HG03558 (cell line): ENCODE results near the gene PPFIBP2.
"Not testable (repeated sequence)": the region's sequence is repeated elsewhere in the genome, so short reads cannot be mapped to it uniquely, and the experiment has no call there.

Source experiments
- ATAC-seq: cut with Tn5 transposase; IDR thresholded peaks from one replicate; pipeline ENCODE4 v1.9.1; 2021; ENCODE audit warnings: moderate number of reproducible peaks; ENCODE audit not compliant: unreplicated experiment; ENCODE audit errors: extremely low read depth

PPFIBP2 gene

DNA sequence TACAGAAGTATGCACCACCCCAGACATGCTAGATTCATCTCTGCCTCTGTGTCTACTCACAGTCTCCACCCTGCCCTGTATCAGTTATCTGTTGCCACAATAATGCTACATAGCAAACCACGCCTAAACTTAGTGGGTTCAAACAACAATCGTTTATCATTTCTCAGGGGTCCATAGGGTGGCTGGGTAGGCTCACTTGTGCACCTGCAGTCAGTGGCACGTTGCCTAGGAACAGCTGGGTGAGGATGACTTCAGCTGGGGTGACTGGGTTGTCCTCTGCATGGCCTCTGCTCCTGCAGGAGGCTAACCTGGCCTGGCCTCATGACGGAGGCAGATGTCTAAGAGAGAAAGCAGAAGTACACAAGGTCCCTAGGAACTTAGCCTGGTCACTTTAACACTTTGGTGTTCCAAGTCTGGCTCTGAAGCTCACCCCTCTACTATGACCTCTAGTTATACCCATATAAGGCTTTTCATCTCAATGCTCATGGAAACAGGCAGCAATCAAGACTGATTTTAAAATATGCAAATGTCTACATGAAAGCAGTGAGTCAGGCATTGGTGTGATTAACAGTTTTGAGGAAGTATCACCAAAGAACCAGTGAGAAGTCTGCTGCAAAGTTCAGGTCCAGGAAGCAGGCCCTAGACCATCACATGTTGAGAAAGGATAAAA lies 17.8 kb upstream of the PPFIBP2 start:
- peak; percentile 75 for ATAC-seq

DNA sequence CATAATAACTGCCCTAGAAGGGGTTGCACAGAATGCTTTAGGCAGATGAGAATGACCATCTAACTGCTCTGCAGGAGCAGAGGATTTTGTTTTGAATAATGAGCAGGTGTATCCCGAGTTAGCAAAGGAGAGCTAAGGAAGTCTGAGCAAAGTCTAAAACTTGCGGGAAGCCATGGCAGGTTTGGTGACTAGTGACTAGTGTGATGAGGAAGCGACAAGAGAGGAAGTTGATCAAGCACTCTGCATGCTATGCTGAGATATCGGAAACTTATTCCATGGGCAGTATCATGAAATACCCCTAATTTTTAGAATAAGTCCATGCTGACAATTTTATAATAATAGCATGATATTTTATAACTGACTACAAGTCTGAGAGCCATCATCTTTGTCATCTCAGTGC lies 15.6 kb upstream of the PPFIBP2 start:
- ATAC-seq: no peak

DNA sequence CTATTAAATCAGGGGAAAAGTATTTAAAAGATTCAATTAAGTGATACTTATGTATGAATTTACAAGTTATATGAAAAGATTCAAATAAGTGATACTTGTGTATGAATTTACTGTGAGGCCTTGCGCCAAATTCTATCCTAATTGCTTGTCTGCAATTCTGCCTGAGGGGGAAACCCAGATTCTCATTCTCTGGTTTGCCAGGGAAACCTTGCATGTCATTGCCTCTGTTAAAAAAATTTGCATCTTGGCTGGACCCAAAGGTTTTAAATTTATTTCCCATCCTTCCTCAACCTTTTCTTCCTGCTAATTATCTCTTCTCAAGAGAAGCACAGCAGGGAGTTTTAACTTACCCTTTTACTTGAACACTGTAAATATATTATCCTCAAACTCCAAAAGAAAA lies 14.7 kb upstream of the PPFIBP2 start:
- ATAC-seq: no peak

DNA sequence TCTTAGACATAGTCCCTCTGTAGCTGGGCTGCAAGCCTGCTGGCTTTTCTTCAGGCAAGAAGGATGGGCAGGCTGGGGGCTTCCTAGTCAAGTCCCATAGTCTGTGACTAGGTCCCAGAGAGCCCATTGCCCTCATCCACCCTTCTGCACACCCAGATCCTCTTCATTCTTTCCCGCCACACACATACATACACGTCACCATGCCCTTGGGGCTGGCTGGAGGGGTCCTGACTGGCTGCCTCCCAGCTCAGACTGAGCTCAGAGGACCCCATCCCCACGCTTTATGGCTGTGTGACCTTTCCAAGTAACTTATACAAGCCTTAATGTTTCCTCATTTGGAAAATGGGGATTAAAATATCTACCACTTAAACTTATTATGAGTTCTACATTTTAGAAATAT lies 13.5 kb upstream of the PPFIBP2 start:
- no peak for ATAC-seq

DNA sequence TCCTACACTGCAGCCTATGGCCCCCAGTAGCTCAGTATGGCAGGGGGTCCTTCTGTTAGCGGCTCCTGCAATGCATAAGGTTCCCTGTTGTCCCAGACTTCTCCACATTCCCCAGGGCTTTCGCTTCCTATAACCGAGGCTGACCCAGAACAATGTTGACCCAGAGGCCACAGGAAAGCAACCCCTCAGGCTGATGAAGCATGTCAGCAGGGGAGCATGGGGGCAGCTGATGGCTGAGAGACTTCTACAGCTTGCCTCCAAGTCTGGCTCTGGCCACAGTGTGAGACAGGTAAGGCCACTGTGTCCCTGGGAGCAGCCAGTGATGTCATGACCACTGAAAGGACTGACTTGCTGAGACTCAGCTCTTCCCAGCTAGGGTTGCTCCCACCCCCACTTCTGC lies 12.5 kb upstream of the PPFIBP2 start:
- no peak for ATAC-seq

DNA sequence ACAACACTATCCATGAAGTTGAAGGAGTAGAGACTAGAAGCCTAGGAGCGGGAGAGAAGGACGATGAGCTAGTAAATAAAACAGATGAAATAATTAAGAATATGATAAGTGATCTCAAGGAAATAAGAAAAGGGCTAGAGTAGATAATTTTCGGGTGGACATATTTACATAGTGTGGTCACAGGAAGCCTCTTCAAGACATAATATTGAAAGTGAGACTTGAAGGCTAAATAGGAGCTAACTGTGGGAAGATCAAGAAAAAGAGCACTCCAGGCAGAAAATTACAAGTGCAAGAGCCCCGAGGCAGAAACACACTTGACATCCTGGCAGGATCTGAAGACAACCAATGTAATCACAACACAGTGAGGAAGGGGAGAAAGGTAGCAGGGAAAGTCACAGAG lies 11.9 kb upstream of the PPFIBP2 start:
- no peak for ATAC-seq

DNA sequence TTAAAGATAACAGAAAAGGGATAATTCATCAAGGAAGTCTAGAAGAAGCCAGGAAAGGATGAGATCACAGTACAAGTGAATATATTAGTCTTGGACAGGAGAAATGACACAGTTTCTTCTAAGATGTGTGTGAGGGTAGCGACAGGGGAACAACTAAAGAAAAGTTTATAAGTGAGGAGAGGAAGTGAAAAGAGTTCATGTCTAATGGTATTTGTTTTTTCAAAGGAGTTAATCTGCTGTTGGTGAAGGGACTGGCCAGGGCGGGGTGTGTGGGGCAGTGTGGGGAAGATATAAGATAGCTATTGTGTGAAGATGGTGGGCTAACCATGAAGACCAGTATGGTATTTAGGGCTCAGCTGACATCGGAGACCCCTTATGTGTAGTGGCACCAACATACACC lies 7.6 kb upstream of the PPFIBP2 start:
- ATAC-seq: no peak

DNA sequence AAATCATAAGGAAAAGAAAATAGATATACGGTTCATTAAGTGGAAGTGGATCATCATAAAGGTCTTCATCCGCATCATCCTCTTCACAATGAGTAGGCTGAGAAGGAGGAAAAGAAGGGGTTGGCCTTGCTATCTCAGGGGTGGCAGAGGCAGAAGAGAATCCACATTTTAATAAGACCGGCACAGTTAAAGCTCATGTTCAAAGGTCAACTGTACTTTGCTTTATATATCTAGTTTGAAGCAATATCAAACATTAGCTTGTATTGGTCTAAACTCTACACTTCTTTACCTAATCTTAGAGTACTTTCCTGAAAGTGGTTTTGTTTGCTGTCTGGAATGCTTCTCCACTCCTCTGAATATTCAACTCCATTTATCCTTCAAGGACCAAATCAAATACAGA lies 5.7 kb upstream of the PPFIBP2 start:
- no peak for ATAC-seq

DNA sequence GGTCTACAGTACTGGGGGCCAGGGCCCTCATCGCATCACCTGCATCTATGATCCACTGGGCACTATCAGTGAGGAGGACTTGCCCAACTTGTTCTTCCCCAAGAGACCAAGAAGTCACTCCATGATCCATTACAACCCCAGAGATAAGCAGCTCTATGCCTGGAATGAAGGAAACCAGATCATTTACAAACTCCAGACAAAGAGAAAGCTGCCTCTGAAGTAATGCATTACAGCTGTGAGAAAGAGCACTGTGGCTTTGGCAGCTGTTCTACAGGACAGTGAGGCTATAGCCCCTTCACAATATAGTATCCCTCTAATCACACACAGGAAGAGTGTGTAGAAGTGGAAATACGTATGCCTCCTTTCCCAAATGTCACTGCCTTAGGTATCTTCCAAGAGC lies 3.8 kb upstream of the PPFIBP2 start:
- no peak for ATAC-seq

DNA sequence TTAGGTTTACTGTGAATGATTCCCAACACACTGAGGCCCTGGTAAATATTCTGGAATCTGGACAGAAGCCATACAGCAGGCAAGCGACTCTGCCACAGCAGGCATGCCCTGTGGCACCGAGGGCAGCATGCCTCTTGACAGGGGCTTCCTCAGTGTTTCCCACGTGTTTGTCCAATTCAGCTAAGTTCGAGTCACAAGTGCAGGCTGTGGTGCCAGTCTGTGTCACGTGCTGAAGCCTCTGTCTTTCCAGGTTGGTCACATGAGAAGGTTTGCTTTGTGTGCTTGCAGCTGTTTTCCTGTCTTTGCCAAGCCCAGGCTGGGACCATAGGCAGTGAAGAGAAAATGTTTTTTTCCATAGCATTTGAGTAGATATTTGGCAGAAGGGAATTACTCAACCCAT lies 2.4 kb upstream of the PPFIBP2 start:
- ATAC-seq: no peak

DNA sequence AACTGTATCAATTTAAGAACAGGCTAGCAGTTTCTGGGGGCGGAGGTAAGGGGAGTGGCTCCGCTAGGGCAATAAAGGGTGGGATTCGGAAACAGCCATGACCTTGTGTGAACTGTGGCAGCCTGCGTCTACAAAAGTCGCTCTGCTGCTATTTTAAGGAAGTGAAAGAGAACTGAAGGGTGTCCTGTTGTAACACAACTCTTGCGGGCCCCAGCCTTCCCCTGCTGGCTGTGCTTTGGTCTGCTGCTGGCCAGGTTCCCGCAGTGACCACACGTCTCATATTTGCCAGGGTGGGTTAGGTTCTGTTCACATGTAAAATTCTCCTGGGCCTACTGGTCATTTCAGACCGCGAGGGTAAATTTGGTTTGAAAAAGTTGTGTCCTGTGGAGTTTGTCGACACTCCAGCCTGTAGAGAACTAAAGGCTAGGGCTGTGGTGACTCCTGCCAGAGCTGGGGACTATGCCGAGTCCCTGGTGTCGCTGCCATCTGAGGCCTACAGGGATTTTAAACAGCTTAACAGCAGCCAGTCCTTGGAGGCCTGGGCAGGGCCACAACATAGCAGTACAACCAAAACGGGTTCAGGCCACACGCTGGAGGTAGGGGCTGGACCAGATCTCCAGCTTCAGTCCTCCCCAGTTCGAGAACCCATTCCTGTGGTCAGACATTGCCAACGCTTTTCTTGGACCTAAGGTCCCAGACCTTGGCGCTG lies 1.1 kb upstream of the PPFIBP2 start:
- peak; percentile 52 for ATAC-seq

DNA sequence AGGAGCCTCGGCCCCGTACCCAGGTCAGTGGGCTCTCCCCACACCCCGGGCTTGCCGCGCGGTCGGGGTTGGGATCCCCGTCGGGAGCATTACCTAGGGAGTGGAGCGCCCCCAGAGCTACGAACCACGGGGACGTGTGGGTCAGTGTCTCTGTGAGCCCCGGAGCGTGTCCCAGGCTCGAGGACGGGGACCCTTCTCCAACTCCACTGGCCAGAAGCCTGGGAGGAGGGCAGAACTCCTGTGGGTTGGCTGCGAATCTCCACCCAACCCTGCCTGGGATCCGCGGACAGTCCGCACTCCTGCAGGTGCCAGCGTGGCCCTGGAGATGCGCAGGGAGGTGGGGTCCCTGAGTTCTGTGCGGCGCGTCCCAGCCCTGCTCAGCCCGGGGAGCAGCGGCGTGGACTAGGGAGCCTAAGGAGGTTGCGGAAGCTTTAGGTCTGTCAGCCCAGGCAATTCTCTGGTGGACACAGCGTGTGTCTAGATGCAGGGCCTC lies 346 bp downstream of the PPFIBP2 start:
- ATAC-seq: no peak

DNA sequence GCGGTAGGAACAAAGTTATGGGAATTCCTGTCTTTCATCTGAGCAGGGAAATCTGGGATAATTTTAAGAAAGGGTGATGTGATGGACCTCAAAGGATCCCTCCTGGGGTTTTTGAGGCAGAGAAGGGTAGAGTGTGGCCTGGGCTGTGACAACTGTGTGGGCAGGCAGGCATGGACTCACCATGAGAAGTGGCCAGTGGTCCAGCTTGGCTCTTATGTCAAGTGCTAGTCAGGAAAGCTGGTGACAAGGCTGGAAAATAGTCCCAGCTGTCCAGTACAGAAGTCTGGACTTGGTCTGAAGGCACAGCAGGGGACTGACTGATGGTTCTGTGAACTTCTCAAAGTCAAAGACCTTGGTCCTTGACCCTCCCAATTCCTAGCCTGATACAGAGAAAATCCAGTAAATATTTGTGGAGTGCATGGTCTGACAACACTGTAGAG lies 1.7 kb downstream of the PPFIBP2 start:
- ATAC-seq: no peak

DNA sequence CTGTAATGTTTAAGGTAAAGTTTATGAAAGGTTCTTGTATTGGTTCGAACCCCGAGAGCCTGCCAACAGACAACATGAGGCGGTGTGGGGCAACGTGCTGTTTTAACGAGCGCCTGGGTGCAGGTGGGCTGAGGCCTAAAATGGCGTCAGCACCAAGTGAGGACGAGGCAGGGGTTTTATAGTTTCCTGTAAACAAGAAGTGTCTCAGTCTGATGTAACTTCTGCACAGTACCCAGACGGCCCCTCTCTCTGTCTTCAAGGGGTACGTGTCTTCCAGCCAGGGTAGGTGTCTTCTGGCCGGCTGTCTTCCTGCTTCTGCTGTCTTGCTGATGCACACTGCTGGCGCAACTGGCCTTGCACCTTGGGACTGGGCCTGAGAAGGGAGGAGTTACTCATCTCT lies 2.7 kb downstream of the PPFIBP2 start:
- ATAC-seq: no peak

DNA sequence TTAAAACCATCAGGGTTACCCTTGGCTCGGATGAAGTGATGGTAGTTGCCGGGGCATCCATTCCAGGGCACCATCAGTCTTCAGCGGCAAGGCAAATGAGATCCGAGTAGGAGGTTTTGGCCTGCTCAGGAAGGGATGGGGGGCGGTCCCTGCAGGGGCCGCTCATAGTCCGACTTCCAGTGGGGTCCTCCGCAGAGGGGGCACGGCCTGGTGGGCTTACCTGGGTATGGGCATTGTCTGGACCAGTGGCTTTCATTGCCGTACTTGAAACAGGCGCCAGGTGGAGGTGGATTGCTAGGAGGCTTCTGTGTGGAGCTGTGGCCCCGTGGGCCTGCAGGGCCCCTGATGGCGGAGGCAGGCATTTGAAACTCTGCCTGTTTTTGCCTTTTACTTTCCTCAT lies 3.9 kb downstream of the PPFIBP2 start:
- not testable (repeated sequence) for ATAC-seq

DNA sequence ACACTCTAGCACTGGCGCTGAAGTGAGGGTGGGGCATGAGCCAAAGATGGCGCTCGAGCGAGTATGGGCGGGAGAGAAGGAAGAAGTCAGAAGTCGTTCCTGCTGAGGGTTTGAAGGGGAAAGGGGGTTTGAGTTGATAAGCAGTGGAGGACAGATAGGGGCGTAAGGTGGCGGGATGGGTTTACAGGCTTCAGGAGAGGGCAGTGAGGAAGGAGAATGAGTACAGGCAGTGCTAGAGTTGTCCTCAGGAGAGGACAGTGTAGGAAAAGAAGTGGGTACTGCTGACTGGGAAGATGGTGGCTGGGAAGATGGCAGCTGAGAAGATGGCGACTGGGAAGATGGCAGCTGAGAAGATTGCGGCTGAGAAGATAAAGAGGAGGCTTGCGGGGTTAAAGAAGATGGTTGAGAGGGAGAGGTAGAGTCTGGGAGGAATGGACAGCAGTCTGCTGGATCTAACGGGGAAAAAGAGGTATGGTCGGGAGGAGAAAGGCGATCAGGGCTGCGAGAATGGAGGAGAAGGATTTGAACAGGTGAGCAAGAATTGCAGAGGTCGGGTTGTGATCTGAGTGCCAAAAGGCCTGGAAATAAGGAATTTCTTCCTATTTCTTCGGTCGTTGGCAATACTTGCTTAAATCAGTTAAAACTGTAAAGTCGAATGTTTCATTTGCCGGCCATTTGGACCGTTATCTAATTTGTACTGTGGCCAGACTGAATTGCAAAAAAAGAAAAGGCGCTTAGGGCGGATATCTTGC lies 5.2 kb downstream of the PPFIBP2 start:
- no peak for ATAC-seq

DNA sequence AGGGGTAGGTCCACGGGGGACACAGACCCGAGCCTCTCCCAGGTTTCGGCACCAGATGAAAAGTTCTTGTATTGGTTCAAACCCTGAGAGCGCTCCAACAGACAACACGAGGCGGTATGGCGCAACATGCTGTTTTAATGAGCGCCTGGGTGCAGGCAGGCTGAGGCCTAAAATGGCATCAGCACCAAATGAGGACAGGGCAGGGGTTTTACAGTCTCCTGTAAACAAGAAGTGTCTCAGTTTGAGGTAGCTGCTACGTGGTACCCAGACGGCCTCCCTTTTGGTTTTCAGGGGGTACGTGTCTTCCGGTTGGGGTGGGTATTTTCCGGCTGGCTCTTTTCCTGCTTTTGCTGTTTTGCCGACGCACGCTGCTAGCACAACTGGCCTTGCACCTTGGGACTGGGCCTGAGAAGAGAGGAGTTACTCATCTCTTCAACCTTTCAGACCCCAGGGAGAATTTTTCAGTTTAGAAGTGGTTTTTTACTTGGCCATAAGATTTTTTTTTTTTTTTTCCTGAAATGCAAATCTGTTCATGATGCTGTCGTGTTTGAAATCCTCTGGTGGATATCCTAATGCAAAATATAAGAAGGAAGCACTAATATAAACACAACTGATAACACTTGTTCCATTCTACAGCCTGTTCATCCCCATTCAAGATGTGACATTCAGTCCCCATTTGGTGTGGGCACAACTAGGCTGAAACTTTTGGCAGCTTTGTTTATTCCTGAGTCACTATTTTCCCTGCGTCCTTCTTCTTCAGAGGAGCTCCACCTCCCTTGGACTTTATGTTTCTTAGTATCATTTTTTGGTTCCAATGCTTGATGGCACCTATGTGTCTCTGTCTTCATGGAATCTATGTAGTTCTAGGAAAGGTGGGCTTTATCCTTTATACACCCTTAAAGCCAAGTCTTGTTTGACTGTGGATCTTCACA lies 6.5 kb downstream of the PPFIBP2 start:
- peak; percentile 36 for ATAC-seq

DNA sequence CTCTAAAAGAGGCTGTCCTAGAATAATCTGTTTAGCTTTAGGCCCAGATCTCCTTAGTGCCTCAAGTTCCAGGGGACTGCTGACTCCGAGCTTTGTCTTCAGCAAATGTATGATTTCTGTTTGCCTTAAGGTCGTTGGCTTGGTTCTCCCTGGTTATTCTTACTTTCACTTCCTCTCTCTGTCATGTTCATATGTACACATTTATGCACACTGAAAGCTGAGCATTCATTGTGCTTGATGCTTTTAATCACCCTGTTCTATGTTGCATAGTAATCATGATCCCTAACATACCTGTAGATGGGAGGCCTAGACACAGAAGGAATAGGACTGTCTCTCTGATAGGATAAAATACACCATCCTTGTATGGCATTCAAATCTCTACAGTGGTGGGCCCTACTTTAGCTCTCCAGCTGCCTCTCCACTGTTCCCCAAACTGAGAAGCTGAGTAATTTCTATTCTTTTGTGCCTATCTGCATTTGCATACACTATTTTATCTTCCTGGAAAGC lies 7.2 kb downstream of the PPFIBP2 start:
- ATAC-seq: peak; percentile 53

DNA sequence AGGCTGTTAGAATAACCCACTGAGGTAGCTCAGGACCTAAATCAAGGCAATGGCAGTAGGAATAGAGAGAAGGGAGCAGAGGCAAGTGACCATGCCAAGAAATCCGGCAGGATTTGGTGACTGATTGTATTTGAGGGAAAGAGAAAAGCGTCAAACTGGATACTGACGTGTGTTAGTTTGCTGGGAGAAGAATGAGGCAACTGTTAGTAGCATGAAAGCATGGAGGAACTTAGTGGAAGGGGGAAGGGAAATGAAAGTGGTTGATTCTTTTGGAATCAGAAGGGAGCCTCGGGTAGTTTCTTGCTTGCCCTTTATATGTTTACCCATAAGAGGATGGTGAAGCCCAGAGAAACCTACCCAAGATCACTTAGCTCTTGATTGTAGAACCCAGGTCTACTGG lies 8.3 kb downstream of the PPFIBP2 start:
- ATAC-seq: no peak

DNA sequence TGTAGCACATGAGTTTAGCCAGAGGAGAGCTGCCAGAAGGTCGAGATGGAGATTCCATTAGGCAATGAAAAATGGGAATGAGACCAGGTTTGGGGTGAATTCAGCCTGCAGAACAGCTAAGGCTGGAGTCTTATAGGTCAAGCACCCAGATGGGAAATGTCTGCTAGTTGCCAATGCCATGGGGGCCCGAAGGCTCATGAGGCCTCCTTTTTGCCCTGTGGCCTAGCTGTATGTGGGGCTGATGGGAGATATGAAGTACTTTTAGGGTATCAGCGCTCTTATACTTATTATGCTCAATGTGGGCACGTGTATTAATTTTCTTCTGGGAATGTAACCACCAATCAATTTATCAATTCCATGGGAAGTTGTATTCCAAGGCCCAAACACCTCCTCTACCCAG lies 8.7 kb downstream of the PPFIBP2 start:
- ATAC-seq: no peak
